GM12874 (cell line): ENCODE data around the gene CEP112.

ENCODE experiments used
- CTCF ChIP-seq: IDR thresholded peaks from 2 replicates; pipeline ENCODE4 v1.5.1; 2011; ENCODE audit warnings: low read depth, mild to moderate bottlenecking, control low read depth, low read length, moderate library complexity; ENCODE audit not compliant: insufficient read depth

Gene CEP112

DNA sequence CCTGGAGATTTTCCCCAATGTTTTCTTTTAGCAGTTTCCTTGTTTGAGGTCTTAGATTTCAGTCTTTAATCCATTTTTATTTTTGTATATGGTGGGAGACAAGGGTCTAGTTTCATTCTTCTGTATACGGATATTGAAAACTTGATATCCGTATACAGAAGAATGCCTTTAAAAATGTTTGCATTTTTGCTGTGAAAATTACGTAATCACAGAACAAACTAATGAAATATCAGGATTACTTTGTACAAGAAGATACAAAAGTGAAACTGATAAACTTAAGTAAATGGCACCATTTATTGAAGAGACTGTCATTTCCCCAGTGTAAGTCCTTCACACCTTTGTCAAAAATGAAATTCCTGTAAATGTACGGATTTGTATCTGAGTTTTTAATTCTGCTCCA, 13.3 kb downstream of the CEP112 start:
- no peak for TF ChIP-seq CTCF

- no peak for TF ChIP-seq CTCF
These were observed 14.9 kb downstream of the CEP112 start for GRCh38 chr17:66177048-66177447.

GRCh38 chr17:66175892-66176291, 16.0 kb downstream of the CEP112 start:
- no peak for TF ChIP-seq CTCF

GRCh38 chr17:66172691-66173223, 19.2 kb downstream of the CEP112 start:
- TF ChIP-seq CTCF = no peak

GRCh38 chr17:66172144-66172543, 19.8 kb downstream of the CEP112 start:
- no peak for TF ChIP-seq CTCF

DNA sequence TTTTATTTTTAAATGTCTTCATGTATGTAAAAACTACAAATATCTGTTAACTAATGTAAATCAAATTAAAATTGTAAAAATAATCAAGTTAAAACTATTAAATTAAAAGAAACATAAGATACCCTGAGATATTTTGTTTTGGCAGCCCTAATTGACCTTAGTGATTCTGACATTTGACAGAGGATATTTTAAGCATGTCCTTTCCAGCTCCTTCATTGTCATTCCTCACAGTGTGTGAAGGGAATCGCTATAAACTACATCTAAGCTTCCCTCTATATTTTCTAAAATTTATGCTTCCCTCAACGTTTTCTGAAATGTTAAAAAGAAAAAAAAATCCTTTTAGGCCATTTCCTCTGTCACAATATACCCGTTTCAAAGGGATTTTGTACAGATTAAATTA, 20.2 kb downstream of the CEP112 start:
- no peak for TF ChIP-seq CTCF

- no peak for TF ChIP-seq CTCF
These were observed 20.8 kb downstream of the CEP112 start for GRCh38 chr17:66171172-66171571.

- TF ChIP-seq CTCF = no peak
These were observed 22.1 kb downstream of the CEP112 start for GRCh38 chr17:66169839-66170238.
